IPS DF 4.7 (cell line): ENCODE measurements around the gene MUC5AC.
"Not testable (repeated sequence)": the region's sequence is repeated elsewhere in the genome, so short reads cannot be mapped to it uniquely, and the experiment has no call there.

Source experiments
- DNase-seq: peaks from one replicate; pipeline ENCODE4 v3.0.0-alpha.2; 2013; ENCODE audit warnings: low spot score; ENCODE audit errors: extremely low read depth

Gene MUC5AC

DNA sequence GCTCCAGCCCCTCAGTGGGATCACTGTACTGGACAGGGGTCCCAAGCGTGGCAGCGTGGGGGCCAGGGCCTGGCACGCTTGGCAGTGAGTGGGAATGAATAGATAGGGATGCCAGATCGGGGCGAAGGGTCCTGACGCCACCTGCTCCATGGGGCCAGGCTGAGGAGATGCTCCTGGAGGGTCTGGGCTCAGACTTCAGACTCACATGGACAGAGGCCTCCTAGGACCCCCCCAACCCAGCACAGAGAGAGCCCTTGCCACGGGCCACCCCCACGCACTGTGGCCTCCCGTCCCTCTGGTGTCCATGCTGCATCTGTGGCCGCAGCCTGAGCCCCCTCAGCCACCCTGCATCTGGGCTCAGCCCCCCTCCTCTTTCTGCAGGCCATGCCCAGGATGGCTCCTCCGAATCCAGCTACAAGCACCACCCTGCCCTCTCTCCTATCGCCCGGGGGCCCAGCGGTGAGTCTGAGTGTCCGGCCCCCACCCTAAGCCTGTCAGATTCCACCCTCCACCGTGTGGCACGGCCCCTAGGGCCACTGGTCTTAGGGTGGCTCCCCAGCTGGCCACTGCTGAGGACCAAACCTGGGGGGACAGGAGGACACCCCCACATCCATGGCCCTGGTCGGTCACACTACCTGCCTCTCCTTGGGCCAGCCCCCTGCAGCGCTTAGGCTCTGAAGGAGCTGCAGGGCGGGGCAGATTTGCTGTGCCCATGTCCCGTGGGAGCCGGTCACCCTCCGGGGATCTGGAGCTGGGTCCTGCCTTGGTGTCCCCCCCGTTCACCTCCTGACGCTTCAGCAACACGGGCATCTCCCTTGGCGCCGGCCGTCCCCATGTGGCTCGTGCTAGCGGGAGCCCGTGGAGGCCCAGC is 2.7 kb downstream of the MUC5AC start:
- no peak for DNase-seq

DNA sequence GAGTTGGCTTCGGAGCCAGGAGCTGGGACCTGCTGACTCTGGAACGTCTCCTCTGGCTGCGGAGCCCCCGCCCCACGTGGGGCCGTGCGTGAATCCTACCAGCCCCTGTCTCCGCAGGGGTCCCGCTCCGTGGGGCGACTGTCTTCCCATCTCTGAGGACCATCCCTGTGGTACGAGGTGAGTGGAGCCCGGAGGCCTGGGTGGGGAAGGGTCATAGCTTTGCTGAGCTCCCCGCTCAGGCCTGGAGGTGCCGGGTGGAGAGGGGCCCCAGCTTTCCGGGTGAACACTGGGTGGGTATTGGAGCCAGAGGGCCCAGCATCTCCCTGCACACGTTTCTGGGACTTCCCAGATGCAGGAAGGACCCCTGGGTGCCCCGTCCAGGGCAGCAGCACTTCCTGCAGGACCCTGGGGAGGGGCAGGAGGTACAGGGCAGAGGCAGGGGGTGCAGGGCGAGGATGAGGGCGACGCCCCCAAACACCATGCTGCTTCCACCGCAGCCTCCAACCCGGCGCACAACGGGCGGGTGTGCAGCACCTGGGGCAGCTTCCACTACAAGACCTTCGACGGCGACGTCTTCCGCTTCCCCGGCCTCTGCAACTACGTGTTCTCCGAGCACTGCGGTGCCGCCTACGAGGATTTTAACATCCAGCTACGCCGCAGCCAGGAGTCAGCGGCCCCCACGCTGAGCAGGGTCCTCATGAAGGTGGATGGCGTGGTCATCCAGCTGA is 3.8 kb downstream of the MUC5AC start:
- DNase-seq = no peak

DNA sequence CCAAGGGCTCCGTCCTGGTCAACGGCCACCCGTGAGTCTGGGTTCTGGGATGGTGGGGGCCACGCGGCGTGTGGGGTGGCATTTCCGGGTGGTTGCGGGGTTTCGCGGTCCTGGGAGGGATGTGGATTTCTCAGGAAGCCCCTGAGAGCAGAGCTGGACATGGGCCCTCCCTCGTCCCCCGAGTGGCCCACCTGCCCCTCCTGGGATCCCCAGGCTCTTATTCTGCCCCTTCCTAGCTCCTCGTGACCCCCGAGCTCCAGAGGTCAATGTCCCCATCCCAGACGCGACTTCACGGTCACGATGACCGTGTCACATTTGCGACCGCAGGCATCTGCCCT is 4.4 kb downstream of the MUC5AC start:
- no peak for DNase-seq

DNA sequence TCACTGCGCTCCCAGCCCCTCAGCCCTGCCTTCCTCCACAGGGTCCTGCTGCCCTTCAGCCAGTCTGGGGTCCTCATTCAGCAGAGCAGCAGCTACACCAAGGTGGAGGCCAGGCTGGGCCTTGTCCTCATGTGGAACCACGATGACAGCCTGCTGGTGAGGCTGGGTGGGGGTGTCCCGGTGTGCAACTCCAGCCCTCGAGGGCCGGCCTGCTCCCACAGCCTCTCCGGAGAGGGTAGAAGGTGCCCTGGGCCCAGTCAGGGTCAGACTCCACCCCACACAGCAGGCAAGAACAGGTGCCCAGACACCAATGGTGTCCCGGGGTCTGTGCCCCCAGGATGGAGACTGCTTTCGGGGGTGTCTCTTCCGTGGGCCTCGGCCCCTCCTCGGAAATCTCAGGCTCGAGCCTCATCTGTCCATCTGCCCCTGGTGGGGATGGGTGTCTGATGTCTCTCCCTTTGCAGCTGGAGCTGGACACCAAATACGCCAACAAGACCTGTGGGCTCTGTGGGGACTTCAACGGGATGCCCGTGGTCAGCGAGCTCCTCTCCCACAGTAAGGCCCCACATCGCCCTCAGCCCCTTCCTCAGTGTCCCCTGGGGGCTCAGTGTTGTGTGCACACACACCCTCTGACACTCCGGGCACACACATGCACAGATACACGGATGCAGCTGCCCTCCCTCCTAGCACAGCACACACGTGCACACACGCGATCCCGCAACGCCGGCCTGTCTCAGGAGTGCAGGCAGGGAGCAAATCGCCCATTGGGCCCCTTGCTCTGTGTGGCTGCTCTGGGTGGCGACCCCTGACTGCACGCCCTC is 4.9 kb downstream of the MUC5AC start:
- DNase-seq = no peak

DNA sequence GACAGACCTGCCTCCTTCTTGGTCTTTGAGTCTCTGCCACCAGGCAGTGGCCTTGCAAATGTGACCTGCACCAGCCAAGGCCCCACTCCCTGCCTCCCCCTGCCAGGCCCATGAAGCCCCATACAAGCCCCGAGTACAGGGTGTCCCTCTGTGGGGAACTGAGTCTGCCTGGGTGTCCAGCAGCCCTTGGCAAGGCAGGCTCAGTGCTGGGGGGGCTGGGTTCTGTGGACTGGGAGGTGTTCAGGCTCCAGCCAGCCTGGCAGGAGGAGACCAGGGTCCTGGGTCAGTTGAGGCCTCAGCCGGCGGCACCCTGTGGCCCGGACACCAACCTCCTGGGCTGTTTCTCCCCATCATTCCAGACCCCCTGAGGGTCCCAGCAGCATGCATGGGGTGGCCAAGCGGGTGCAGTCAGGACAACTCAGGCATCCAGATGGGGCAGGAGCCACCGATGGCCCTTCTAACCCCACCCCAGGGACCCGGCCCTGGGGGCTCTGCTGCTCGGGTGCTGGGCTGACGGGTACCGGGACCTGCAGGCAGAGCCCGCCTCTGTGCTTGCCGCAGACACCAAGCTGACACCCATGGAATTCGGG is 5.7 kb downstream of the MUC5AC start:
- DNase-seq = no peak

DNA sequence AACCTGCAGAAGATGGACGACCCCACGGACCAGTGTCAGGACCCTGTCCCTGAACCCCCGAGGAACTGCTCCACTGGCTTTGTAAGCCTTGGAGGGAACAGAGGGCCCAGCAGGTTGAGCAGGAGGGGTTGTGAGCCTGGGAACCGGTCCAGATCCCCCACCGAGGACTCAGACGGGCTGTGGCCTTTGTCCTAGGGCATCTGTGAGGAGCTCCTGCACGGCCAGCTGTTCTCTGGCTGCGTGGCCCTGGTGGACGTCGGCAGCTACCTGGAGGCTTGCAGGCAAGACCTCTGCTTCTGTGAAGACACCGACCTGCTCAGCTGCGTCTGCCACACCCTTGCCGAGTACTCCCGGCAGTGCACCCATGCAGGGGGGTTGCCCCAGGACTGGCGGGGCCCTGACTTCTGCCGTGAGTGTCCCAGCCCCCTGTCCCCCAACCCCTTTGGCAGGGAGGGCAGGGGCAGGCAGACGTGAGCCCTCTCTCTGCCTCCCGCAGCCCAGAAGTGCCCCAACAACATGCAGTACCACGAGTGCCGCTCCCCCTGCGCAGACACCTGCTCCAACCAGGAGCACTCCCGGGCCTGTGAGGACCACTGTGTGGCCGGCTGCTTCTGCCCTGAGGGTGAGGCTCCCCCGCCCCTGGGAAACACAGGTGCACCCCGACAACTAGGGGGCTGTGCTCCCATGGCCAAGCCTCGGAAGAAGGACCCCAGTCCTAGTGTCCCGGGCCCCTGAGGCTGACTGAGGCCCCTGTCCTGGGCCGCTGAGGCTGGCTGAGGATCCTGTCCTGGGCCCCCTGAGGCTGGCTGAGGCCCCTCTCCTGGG is 6.4 kb downstream of the MUC5AC start:
- no peak for DNase-seq

DNA sequence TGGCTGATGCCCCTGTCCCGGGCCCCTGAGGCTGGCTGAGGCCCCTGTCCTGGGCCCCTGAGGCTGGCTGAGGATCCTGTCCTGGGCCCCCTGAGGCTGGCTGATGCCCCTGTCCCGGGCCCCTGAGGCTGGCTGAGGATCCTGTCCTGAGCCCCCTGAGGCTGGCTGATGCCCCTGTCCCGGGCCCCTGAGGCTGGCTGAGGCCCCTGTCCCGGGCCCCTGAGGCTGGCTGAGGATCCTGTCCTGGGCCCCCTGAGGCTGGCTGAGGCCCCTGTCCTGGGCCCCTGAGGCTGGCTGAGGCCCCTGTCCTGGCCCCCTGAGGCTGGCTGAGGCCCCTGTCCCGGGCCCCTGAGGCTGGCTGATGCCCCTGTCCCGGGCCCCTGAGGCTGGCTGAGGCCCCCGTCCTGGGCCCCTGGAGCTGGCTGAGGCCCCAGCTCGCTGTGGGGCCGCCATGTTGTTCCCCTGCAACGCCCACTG is 7.1 kb downstream of the MUC5AC start:
- DNase-seq = not testable (repeated sequence)

DNA sequence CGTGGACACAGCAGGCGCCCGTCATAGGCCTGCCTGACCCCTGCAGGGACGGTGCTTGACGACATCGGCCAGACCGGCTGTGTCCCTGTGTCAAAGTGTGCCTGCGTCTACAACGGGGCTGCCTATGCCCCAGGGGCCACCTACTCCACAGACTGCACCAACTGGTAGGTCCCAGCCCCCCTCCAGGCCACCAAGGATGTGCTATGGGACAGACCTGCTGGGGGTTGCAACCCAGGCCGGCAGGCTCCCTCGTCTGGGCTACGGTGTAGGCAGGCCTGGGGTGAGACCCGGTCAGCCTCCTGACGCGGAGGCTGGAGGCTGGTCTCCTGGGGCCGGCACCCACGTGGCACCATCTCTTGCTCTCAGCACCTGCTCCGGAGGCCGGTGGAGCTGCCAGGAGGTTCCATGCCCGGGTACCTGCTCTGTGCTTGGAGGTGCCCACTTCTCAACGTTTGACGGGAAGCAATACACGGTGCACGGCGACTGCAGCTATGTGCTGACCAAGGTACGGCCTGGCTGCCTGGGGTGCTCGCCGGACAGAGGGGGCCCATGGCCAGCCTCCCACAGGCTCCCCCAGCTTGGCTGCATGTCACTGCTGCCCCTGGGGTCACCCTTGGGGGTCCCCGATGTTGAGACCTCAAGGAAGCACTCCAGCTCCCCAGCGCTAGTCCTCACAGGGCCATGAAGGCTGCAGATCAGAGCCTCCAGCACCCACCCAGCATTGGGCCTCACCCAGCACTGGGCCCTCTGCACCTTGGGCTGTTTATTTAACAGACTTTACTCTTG is 7.7 kb downstream of the MUC5AC start:
- no peak for DNase-seq

DNA sequence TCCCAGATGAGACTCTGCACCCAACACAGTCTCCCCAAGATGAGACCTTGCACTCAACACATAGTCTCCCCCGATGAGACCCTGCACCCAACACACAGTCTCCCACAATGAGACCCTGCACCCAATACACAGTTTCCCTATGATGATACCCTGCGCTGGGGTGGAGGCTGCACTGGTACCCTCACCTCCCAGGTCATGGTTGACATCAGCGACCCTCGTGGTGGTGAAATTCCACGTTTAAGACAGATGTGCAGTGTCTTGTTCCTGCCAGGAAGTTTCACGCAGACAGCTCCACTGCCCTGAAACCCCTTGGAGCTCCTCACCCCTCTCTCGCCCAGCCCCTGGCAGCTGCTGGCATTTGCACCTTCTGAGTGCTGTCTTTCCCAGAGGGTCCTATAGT is 9.5 kb downstream of the MUC5AC start:
- DNase-seq = no peak

DNA sequence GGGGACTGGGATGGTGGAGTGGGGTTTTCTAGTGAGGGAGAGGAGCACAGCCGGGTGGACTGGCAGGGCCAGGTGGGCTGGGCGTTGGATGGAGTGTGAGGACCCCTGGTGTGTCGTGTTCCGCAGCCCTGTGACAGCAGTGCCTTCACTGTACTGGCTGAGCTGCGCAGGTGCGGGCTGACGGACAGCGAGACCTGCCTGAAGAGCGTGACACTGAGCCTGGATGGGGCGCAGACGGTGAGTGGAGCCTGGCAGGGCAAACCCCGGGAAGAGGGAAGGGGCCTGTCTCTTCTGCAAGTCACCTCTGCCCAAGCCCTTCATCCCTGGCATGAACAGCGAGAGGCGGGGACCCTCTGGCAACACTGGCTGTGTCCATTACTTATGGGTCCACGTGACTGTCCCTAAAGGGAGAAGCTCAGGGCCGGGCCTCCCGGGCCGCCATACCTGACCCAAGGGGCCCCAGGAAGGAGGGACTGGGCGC is 10.0 kb downstream of the MUC5AC start:
- no peak for DNase-seq

DNA sequence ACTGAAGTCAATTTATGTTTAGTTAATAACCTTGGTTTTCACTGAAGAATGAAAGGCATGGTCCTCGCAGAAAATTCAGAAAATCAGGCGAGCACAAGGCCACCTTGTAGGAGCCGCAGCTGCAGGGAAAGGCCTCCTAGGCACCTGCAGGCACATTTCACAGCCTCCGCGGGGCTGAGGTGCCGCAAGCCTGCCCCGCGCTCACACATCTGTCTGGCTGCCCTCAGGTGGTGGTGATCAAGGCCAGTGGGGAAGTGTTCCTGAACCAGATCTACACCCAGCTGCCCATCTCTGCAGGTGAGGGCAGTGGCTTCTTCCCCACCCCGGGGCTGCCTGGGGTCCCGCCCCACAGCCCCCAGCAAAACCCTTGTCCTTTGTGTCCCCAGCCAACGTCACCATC is 10.5 kb downstream of the MUC5AC start:
- no peak for DNase-seq

DNA sequence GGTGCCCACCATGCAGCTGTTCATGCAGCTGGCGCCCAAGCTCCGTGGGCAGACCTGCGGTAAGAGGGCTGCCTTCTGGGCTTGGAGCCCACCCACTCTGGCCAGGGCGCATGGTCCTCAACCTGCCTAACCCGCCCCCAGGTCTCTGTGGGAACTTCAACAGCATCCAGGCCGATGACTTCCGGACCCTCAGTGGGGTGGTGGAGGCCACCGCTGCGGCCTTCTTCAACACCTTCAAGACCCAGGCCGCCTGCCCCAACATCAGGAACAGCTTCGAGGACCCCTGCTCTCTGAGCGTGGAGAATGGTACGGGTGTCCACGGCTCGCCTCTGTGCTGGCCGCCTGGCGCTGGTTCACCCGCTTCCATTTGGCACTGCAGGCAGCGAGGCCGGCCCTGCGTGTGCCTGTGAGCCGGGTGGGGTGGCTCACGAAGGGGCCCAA is 11.0 kb downstream of the MUC5AC start:
- DNase-seq = no peak

DNA sequence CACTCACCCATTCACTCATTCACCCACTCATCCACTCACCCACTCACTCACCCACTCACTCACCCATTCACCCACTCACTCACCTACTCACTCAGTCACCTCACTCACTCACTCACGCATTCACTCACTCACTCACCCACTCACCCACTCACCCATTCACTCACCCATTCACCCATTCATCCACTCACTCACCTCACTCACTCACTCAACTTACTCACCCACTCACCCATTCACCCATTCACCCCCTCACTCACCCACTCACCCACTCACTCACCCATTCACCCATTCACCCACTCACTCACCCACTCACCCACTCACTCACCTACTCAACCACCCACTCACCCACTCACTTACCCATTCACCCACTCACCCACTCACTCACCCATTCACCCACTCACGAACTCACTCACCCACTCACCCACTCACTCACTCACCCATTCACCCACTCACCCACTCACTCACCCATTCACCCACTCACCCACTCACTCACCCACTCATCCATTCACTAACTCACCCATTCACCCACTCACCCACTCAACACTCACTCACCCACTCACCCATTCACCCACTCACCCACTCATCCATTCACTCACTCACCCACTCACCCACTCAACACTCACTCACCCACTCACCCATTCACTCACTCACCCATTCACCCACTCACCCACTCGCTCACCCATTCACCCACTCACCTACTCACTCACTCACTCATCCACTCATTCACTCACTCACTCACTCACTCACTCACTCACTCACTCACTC is 13.7 kb downstream of the MUC5AC start:
- DNase-seq = no peak

DNA sequence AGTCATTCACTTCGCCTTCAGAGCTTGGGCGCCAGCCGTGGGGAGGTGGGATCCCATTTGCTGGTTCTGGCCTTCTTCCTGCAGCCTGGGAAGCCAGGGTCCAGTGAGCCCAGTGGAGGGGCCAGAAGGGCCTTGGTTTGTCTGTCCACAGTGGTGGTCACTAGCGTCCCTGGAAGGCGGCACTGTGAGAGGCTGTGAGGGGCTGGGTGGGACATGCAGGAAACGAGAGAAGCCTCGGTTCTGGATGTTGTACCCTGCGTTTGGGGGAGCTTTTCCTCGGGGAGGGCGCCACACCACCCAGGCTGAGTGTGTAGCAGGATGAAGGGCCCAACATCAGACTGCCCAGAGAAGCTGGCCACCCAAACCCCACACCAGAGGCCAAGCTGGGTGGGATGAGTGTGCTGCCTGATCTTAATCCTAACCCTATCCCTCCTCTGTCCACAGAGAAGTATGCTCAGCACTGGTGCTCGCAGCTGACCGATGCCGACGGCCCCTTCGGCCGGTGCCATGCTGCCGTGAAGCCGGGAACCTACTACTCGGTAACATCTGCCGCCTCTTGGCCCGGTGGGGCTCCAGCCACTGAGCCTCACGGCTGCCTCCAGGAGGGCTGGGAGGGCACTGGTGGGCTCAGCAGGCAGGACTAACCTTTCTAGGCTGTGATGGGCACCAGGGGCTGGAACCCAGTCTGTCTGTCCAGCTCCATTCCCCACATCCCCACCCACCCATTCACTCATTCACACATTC is 14.4 kb downstream of the MUC5AC start:
- DNase-seq = no peak

DNA sequence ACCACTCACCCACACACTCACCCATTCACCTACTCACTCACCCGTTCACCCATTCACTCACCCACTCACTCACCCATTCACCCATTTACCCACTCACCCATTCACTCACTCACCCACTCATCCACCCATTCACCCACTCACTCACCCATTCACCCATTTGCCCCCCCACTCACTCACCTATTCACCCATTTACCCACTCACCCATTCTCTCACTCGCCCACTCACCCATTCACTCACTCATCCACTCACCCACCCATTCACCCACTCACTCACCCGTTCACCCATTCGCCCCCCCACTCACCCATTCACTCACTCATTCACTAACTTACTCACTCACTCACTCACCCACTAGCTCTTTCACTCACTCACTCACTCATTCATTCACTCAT is 15.0 kb downstream of the MUC5AC start:
- no peak for DNase-seq

DNA sequence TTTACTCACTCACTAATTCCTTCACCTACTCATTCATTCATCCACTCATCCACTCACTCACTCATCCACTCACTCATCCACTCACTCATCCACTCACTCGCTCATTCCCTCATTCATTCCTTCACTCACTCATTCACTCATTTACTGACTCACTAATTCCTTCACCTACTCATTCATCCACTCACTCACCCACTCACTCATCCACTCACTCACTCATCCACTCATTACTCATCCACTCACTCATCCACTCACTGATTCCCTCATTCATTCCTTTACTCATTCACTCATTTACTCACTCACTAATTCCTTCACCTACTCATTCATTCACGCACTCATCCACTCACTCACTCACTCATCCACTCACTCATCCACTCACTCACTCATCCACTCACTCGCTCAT is 15.6 kb downstream of the MUC5AC start:
- not testable (repeated sequence) for DNase-seq

DNA sequence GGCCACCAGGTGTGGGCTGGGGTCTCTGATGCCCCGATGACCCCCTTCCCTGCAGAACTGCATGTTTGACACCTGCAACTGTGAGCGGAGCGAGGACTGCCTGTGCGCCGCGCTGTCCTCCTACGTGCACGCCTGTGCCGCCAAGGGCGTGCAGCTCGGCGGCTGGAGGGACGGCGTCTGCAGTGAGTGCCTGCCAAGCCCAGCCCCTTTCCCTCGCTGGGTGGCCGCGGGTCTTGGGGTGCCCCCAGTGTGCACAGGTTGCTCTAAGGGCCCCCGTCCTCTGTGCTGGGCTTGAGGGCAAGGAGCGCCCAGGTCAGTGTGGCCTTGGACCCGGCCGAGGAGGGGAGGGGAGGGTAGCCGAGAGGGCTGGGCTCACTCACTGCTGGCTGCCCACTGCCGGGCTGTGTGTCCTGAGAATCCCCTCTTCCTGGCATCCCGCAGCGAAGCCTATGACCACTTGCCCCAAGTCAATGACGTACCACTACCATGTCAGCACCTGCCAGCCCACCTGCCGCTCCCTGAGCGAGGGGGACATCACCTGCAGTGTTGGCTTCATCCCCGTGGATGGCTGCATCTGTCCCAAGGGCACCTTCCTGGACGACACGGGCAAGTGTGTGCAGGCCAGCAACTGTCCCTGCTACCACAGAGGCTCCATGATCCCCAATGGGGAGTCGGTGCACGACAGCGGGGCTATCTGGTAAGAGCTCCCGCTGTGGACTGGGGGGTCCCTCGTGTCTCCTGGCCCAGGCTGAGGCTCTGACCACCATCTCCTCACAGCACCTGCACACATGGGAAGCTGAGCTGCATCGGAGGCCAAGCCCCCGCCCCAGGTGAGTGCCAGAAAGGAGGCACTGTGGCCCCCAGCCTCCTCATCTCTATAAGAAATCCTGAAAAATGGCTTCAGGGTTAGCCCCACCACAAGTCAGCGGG is 17.0 kb downstream of the MUC5AC start:
- no peak for DNase-seq
